HL-60/S4 treated with phorbol 12-myristate 13-acetate at 8.2 ng/mL for 4 days and 3 days (cell line): Measurements from ENCODE around the gene ISYNA1.
"Not testable (repeated sequence)": the region's sequence is repeated elsewhere in the genome, so short reads cannot be mapped to it uniquely, and the experiment has no call there.

Experiments used
- in situ Hi-C: fragments of 300-500 bp; cut with MboI; formaldehyde crosslinking; loops from 2 replicates; pipeline ENCODE4 v1.15.0; 2022; ENCODE audit warnings: low sequenced_read_pairs

ISYNA1 gene

GRCh38 chr19:18422530-18423191, 15.3 kb downstream of the ISYNA1 start:
- in situ Hi-C loops = no loop called here

- in situ Hi-C loops = no loop called here
Measured at GRCh38 chr19:18421371-18421959, 16.5 kb downstream of the ISYNA1 start.

- in situ Hi-C loops = no loop called here
Measured at GRCh38 chr19:18420930-18421329, 17.0 kb downstream of the ISYNA1 start.

- in situ Hi-C loops = no loop called here
Measured at GRCh38 chr19:18419699-18420460, 18.1 kb downstream of the ISYNA1 start.

- in situ Hi-C loops = no loop called here
Measured at GRCh38 chr19:18419195-18419698, 18.7 kb downstream of the ISYNA1 start, which contains the start of gene SSBP4. TSS of gene SSBP4 (plus strand) at chr19:18419398. CDS start at chr19:18419649, 251 bp downstream.

GRCh38 chr19:18418483-18419194, 19.3 kb downstream of the ISYNA1 start:
- in situ Hi-C loops = no loop called here

GRCh38 chr19:18418029-18418482, 19.9 kb downstream of the ISYNA1 start:
- in situ Hi-C loops = no loop called here

- in situ Hi-C loops = no loop called here
Measured at GRCh38 chr19:18417250-18418028, 20.5 kb downstream of the ISYNA1 start.

GRCh38 chr19:18416778-18417249, 21.1 kb downstream of the ISYNA1 start:
- in situ Hi-C loops = no loop called here

- in situ Hi-C loops = no loop called here
Measured at GRCh38 chr19:18415178-18415867, 22.6 kb downstream of the ISYNA1 start.

GRCh38 chr19:18414504-18415177, 23.3 kb downstream of the ISYNA1 start:
- in situ Hi-C loops = no loop called here

GRCh38 chr19:18412610-18413239, 25.2 kb downstream of the ISYNA1 start:
- in situ Hi-C loops = no loop called here

- in situ Hi-C loops = no loop called here
Measured at GRCh38 chr19:18408053-18408476, 29.9 kb downstream of the ISYNA1 start.

GRCh38 chr19:18406749-18407148, 31.2 kb downstream of the ISYNA1 start:
- in situ Hi-C loops = no loop called here

- in situ Hi-C loops = not testable (repeated sequence)
Measured at GRCh38 chr19:18405754-18406153, 32.2 kb downstream of the ISYNA1 start.

GRCh38 chr19:18402455-18403248, 35.3 kb downstream of the ISYNA1 start:
- in situ Hi-C loops = not testable (repeated sequence)

- in situ Hi-C loops = no loop called here
Measured at GRCh38 chr19:18401580-18402112, 36.3 kb downstream of the ISYNA1 start.
